Mononuclear cell (primary cell): ENCODE measurements around the gene KBTBD2. TPM values are rescaled to one million over a fixed set of nuclear protein-coding genes. Genes with fewer than 3 reads are reported as not detected.
A peak's percentile ranks its signal among the peaks of the same experiment; 100 is the strongest.
"Not testable (repeated sequence)": the region's sequence is repeated elsewhere in the genome, so short reads cannot be mapped to it uniquely, and the experiment has no call there.

Source experiments
- H3K27me3 ChIP-seq: 2 replicates; pipeline ENCODE4 v1.6.0; 2011; ENCODE audit warnings: low read length, control low read depth; ENCODE audit not compliant: insufficient read depth
- H3K4me1 ChIP-seq: 2 replicates; pipeline ENCODE4 v1.5.1; 2011; ENCODE audit warnings: mild to moderate bottlenecking, low read length, control low read depth; ENCODE audit not compliant: insufficient read depth
- H3K4me3 ChIP-seq: 2 replicates; pipeline ENCODE4 v1.5.1; 2011; ENCODE audit warnings: mild to moderate bottlenecking, low read length, moderate library complexity
- H3K9me3 ChIP-seq: 2 replicates; pipeline ENCODE4 v1.5.1; 2011; ENCODE audit warnings: low read depth, mild to moderate bottlenecking, control low read depth, low read length
- total RNA-seq: library from RNA; depleted of rRNA; stranded (reverse); fragments of >200 nt; gene quantifications from one replicate; pipeline ENCODE4 v1.2.3, GENCODE V29; 2012

The KBTBD2 gene
- 169 TPM for total RNA-seq

DNA sequence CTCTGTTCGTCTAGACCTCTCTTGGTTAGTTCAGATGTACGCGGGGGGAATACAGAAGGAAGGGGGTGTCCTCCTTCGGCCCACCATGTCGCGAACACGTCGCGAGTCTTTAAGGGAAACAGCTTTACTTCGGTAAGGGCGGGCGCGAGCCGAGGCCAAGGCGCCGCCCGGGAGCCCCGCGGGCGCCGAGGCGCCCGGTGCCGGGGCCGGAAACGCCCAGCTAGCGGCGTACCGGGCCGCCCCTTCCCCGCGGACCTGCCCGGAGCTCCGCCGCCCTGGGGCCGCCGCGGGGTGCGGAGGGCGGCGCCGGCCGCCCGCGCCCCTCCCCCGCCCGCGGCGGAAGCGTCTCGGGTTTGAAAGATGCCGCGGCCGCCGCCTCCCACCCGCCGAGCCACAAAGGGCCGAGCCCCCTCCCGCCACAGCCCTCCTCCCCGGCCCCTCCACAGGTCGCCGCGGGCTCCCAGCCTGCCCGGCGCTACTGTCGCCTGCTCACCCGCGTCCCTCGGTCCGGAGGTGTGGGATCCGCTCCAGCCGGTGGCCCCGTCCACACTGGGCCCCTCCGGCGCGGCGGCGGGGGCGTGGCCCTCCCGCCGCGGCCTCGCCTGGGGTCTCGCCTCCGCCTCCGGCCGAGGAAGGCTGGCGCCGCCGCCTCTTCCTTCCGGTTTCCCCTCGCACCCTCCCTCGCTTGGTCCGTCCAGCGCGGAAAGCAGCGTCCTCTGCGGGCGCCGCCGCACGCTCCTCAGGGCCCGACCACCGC lies at the start of gene KBTBD2:
KBTBD2 (minus strand) TSS at position 718 of the 757 bp plus-strand sequence. CDS start 12,156 bp downstream, outside the sequence.
- Histone ChIP-seq H3K9me3 (no peaks in the 10 kb centered on the region), H3K27me3 (no peaks in the 10 kb centered on the region), H3K4me1 (peaks cover 40% of the 10 kb centered on the region), H3K4me3 (peak within 1 kb of the TSS; percentile 90)

DNA sequence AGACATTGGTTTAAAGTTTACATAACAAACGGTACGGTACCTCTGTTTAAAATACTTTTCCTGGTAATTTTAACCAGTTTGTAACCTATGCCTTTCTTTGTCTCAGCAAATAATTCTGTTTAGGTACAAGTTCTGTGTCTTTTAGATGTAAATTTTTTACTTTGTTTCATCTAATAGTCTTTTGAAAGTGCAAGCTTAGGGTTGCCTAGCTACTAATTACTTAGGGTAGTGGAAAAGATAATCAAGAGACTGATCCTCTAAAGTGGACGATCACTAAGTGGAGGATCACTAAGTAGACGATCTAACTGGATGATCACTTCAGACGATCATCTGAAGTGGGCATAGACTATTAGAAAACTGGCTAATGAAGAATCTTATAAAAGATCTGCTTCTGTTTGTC lies 49.6 kb upstream of the KBTBD2 start:
- Histone ChIP-seq H3K9me3 (no peaks in the 10 kb centered on the region), H3K27me3 (no peaks in the 10 kb centered on the region), H3K4me1 (peaks cover 13% of the 10 kb centered on the region), H3K4me3 (no peak overlapping the region)

DNA sequence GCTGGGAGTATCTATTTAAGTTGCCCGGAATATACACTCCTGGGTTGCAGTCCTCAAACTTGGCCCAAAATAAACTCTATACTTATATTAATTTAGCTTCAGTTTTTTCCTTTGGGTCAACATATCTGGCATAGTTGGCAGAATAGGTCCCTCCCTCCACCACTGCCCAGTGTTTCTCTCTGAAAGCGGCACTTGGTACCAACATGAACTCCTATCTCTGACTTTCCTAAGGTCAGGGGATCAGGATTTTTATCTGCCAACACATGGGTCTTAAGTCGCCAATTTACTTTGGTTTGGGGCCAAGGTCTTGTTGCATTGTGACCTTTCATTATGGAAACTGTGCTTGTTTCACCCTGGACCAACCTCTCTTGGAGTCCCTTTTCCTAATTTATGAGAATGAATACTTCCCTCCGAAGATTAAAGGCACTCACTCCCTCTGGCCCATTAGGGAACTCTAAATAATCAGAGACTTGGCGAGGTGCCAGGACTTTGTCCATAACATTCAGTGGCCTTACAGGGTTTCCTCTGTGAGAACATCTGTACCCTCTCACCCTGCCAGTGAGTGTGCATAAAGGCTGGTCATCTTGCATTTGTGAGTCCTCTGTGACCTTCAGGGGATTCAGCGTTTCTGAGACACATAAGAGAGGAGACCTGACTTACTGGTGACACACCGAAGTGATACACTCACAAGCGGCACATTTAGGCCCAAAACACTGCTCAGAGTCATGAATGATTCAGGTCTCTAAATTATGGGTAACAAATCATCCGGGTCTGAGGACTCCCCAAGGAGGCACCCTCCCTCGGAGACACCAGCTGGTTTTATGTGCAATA lies 46.0 kb upstream of the KBTBD2 start:
- Histone ChIP-seq H3K9me3 (no peaks in the 10 kb centered on the region), H3K4me1 (peaks cover 13% of the 10 kb centered on the region), H3K4me3 (no peak overlapping the region), H3K27me3 (no peaks in the 10 kb centered on the region)

DNA sequence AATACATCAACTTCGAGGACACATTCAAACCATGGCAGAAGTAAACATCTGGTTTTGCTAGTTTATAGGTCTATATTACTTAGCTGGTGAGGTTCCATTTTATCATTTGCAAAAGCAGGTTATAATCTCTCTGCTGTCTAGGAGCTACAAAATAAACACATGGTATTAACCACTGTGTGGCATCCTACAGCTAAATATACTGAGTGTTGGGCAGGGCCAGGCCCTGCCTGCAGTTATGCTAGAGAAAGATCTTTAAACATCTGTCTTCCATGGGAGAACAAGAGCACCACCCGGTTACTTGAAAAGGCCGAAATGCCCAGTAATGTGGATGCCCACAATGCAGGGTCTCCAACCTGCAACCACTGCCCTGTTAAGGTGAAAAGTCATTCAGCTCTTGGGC lies 45.1 kb upstream of the KBTBD2 start:
- Histone ChIP-seq H3K9me3 (no peaks in the 10 kb centered on the region), H3K4me1 (peaks cover 8% of the 10 kb centered on the region), H3K4me3 (no peak overlapping the region), H3K27me3 (no peaks in the 10 kb centered on the region)

DNA sequence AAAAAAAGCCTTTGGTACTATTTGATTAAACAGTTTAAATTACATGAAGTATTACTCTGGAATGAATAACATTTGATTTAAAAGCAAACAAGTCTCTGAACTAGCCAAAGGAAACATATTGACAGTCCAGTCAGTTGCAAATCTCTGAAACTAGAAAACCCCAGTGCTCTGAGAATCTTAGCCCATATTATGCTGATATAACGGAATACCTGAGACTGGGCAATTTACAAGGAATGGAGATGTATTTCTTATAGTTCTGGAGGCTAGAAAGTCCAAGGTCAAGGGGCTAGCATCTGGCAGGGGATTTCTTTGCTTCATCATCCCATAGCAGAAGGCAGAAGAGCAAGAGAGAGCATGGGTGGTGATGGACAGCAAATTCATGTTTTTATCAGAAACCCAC lies 44.0 kb upstream of the KBTBD2 start:
- Histone ChIP-seq H3K4me1 (no peaks in the 10 kb centered on the region), H3K9me3 (no peaks in the 10 kb centered on the region), H3K27me3 (no peaks in the 10 kb centered on the region), H3K4me3 (no peak overlapping the region)

DNA sequence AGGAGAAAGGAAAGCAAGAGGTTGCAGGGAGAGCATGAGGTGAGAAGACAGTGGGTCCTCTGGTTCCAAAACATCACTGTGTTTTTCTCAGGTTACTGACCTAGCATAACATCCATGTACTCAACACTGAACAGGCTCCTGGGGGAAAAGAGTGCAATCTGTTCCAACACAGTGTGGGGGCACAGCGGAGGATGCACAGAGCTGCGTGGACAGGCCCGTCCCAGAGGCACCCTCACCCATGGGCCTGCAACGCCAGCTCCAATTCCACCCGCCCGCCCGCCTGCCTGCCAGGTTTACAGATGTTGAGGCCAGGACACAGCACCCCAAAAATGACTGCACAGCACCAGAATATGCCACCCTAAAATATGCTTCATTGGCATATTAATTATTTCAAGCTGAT lies 38.8 kb upstream of the KBTBD2 start:
- no peaks in the 10 kb centered on the region for H3K27me3 ChIP-seq
- no peaks in the 10 kb centered on the region for H3K9me3 ChIP-seq
- no peak overlapping the region for H3K4me3 ChIP-seq
- peaks cover 13% of the 10 kb centered on the region for H3K4me1 ChIP-seq

DNA sequence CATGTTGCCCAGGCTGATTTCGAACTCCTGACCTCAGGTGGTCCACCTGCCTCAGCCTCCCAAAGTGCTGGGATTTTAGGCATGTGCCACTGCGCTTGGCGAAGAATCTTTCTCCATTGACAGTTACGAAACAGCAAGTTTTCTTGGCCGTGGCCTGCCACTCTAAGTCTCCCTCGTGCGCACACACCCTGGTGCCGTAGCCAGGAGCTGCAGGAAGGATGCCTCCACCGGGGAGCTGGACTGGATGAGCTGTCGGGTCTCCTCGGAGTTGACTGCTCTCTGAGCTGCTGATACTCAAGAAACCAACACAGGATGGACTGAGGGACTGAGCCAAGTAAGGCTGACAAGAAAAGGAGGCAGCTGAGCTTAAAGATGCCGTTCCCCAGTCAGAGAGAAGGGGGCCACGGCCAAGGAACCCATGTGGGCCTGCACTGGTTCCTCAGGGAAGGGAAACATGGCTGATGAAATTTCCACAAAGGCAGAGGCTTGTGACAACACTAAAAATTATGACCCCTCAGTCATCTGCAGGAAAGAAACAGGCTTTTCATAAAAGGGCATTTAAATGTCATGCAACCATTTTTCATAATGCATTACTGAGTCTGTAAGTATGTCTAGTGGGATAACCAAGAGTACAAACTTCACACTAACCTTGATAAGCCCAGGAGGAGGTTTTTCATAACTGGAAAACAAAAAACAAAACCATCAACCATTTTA lies 38.0 kb upstream of the KBTBD2 start:
- H3K4me1 ChIP-seq = peaks cover 13% of the 10 kb centered on the region

DNA sequence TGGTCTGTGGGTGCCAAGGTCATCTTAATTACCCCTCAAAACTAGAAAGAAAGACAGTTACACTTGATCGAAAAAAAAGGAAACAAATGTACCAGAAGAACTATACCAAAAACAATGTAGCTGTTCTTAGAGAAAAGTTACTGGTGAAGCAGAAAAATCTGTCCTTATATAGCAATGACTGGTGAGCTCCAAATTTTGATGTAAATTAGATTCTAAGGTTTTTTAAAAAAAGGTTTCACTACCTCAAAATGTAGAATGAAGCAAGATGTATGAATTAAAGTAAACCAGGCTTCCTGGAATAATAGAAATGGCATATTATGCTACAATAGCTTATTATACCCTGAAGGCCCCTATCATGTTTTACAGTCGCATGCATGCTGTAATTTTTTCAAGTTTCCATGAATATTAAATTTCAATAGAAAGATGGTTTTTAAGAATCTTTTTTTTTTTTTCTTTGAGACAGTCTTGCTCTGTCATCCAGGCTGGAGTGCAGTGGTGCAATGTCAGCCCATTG lies 37.3 kb upstream of the KBTBD2 start:
- no peak overlapping the region for H3K4me3 ChIP-seq
- no peaks in the 10 kb centered on the region for H3K9me3 ChIP-seq
- peaks cover 13% of the 10 kb centered on the region for H3K4me1 ChIP-seq

More for the DNA sequence above, 38.0 kb upstream of the KBTBD2 start:
- Histone ChIP-seq H3K9me3 (no peaks in the 10 kb centered on the region), H3K4me3 (no peak overlapping the region), H3K27me3 (no peaks in the 10 kb centered on the region)

DNA sequence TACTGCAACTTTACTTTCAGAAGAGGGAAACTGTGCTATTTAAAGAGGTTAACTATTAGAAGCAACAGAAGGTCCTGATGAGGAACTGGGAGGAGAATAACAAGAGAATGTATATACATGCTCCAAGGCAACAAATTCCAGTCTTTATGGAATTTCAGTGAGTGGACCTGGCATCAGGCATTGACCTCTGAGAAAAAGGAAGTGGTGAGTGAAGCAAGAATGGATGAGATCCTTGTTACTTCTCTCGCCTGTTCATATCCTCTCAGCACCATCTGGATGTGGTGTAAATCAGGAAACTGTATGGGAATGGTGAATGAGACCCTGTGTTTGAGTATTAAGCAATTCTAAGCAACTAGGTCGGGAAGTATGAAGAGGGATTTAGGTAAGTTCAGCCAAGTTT lies 30.3 kb upstream of the KBTBD2 start:
- Histone ChIP-seq H3K4me1 (no peaks in the 10 kb centered on the region), H3K27me3 (no peaks in the 10 kb centered on the region), H3K9me3 (no peaks in the 10 kb centered on the region), H3K4me3 (no peak overlapping the region)

More for the DNA sequence above, 37.3 kb upstream of the KBTBD2 start:
- no peaks in the 10 kb centered on the region for H3K27me3 ChIP-seq

DNA sequence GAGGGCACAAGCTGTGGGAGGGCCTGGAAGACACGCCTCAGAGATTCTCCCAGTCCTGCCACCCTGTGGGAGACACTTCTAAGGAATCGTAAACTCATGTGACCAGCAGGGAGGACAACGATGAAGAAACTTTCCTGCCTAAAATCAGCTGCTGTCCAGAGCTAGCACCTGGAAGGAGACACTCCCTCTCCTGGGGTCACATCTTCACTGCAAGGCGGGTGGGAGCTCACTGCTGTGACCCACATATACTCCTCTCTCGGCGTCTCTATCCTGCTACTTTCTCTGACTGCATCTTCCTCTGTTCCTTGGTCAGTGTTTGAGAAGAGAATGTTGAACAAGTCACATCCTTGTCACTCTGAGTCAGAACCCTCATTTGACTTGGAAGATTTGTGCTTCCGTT lies 25.4 kb upstream of the KBTBD2 start:
- H3K4me1 ChIP-seq, H3K9me3 ChIP-seq, H3K4me3 ChIP-seq, H3K27me3 ChIP-seq: not testable (repeated sequence)

DNA sequence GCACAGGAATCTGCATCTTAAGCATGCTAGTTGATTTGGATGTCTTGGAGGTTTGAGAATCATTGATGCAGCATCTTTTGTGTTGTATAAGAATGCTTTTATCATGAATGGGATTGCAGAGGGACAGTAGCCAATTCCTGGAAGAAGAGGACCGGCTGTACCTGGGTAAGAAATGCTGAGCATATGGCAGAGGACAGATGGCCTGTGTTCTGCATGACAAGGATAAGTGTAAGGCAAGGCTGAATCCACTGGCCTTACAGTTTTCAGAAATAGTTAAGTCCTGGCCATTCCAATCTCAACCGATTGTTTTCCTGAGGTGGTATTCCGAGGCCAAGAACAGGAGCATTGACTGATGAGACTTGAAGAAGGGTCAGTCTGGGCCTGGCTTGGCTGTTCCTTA lies 24.4 kb upstream of the KBTBD2 start:
- Histone ChIP-seq H3K4me3 (no peak overlapping the region), H3K9me3 (no peaks in the 10 kb centered on the region), H3K27me3 (no peaks in the 10 kb centered on the region), H3K4me1 (no peaks in the 10 kb centered on the region)

DNA sequence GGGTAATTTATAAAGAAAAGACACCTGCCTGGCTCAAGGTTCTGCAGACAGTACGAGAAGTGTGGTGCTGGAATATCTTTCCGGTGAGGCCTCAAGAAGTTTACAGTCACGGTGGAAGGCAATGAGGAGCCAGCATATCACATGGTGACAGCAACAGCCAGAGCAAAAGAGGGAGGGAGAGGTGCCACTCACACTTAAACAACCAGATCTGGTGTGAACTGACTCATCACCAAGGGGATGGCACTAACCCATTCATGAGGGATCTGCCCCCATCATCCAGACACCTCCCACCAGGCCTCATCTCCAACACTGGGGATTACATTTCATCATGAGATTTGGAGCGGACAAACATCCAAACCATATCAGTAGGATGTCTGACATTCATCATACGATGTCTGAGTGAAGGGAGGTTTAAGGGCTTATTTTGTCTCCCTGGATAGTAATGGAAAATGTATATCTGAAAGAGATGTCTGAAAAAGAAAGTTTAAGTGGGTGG lies 23.5 kb upstream of the KBTBD2 start:
- H3K27me3 ChIP-seq = no peaks in the 10 kb centered on the region
- no peaks in the 10 kb centered on the region for H3K4me1 ChIP-seq
- no peaks in the 10 kb centered on the region for H3K9me3 ChIP-seq
- no peak overlapping the region for H3K4me3 ChIP-seq

DNA sequence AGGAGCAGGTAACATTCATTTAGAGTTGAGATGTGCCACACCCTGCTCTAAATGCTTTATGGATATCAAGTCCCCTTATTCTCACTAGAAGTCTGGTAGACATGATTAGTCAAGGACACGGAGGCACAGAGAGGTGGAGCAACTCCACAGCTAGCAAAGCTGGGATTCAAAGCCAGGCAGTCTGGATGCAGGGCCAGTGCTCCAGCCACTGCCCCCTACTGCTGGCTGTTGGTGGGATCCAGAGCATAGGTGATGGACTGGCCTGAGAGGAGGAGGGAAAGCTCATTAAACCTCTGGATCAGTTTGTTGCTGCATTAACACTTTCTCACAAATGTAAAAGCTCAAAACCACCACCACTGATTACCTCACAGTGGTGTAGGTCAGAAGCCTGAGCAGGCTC lies 22.6 kb upstream of the KBTBD2 start:
- H3K4me1 ChIP-seq = no peaks in the 10 kb centered on the region
- H3K9me3 ChIP-seq = no peaks in the 10 kb centered on the region
- no peak overlapping the region for H3K4me3 ChIP-seq
- no peaks in the 10 kb centered on the region for H3K27me3 ChIP-seq

DNA sequence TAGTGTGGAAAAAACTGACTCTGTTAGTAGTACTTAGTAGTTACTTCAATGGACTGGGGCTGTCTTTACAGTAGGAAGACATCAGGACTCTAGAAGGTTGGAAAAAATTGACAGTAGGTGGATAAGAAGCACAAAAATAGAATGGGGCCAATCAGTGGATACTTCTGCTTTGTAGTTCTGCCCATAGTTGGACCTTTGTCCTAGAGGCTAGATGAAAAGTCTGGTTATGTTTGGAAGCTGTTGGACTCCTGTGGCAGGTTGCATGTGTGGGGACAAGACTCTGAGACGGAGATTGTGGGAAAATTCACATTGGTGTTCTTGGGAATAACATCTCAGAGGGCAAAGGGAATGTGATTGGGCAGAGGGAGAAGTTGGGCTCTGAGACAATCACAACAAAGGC lies 18.6 kb upstream of the KBTBD2 start:
- H3K4me3 ChIP-seq = no peak overlapping the region
- H3K9me3 ChIP-seq = no peaks in the 10 kb centered on the region
- peaks cover 6% of the 10 kb centered on the region for H3K4me1 ChIP-seq
- H3K27me3 ChIP-seq = no peaks in the 10 kb centered on the region

DNA sequence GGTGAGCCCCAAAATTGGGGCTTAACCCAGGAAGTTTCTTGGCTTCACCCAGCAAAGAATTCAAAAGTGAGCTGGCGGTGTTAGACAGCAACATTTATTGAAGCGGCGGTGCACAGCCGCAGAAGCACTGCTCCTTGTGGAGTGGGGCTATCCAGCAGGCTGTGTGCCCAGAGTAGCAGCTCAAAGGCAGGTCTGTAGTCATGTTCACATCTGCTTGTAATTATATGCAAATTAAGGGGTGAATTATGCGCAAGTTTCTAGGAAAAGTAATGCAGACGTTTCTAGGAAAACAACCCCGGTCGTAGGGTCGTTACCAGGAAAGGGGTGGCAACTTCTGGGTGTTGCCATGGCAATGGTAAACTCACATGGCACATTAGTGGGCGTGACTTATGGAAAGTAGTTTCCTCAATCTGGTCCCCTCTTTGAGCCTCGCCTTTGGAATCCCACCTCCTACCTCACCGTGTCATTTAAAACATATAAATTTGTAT lies 13.7 kb upstream of the KBTBD2 start:
- peaks cover 8% of the 10 kb centered on the region for H3K4me1 ChIP-seq
- no peaks in the 10 kb centered on the region for H3K27me3 ChIP-seq
- H3K4me3 ChIP-seq = peak overlapping the region; percentile 0
- H3K9me3 ChIP-seq = no peaks in the 10 kb centered on the region
